ENCODE results near the gene PSD2. TPM values are rescaled to one million over a fixed set of nuclear protein-coding genes. Genes with fewer than 3 reads are reported as not detected.

The PSD2 gene
- total and polyA plus RNA-seq, 11 donors: 0.04 to 0.11 (median 0.04) TPM; not detected in 8

DNA sequence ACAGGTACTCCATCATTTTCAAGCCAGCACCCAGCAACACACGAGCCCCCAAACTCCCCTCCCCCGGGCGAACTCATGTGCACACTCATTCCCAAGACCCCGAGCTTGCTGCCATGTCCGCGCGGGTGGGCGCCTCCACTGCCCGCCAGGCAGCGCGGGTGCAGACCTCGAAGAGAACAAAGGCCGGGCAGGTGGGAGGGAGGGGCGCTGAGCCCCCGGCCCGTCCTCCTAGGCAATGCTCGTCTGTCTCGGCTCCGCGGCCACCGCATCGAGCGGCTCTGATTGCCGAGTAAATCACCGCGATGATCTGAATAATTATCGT lies 47.1 kb upstream of the PSD2 start:
- WGBS, 4 donors: 21 to 42% (median 38%) methylated on average over 23 to 27 of the region's 27 CpGs
- no peak for ATAC-seq
- H3K36me3 ChIP-seq: no peaks in the 10 kb centered on the region
- H3K4me3 ChIP-seq: no peak overlapping the region
- no peak for TF ChIP-seq POLR2A (IDR thresholded peaks at IDR 0.05)
- TF ChIP-seq, protein P1, sequence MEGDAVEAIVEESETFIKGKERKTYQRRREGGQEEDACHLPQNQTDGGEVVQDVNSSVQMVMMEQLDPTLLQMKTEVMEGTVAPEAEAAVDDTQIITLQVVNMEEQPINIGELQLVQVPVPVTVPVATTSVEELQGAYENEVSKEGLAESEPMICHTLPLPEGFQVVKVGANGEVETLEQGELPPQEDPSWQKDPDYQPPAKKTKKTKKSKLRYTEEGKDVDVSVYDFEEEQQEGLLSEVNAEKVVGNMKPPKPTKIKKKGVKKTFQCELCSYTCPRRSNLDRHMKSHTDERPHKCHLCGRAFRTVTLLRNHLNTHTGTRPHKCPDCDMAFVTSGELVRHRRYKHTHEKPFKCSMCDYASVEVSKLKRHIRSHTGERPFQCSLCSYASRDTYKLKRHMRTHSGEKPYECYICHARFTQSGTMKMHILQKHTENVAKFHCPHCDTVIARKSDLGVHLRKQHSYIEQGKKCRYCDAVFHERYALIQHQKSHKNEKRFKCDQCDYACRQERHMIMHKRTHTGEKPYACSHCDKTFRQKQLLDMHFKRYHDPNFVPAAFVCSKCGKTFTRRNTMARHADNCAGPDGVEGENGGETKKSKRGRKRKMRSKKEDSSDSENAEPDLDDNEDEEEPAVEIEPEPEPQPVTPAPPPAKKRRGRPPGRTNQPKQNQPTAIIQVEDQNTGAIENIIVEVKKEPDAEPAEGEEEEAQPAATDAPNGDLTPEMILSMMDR (IDR thresholded peaks at IDR 0.05): no peak
- no peak for DNase-seq
- peaks cover 16 to 36% (median 32%) of the 10 kb centered on the region in 12 donors for H3K4me1 ChIP-seq
- no peak overlapping the region for H3K27ac ChIP-seq
- intact Hi-C loops (cut with DNase I): loop anchor here in 1 of 10 donors (5.0 kb wide), 2 partner anchors 36 to 111 kb away; no protein-coding TSS in a partner anchor
- H3K27me3 ChIP-seq: peaks cover 0 to 52% (median 32%) of the 10 kb centered on the region in 9 donors
- no peaks in the 10 kb centered on the region for H3K9me3 ChIP-seq

DNA sequence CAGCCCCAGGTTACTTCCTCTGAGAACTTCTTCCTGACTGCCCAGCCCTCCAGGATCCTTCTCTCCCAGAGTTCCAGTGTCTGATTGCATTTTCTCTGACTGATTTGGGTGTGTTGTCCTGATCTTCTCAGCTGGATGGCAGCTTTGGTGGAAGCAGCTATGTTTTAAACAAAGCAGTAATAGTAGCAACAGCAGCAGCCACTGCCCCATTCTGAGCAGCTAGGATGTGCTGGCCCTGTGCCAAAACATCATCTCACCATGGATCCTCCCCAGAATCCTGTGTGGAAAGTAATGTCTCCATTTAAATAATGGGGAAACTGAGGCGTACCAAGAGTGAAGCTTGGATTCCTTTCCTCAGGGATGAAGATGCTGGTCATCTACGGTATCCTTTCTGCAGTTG lies 46.4 kb upstream of the PSD2 start:
- no peak for TF ChIP-seq POLR2A (IDR thresholded peaks at IDR 0.05)
- TF ChIP-seq, protein P1 (IDR thresholded peaks at IDR 0.05): no peak
- intact Hi-C loops (cut with DNase I): loop anchor here in 1 of 10 donors (5.0 kb wide), 2 partner anchors 37 to 112 kb away; no protein-coding TSS in a partner anchor
- DNase-seq: no peak
- H3K4me1 ChIP-seq: peaks cover 16 to 36% (median 32%) of the 10 kb centered on the region in 12 donors
- ATAC-seq: no peak
- 88 to 97% (median 92%) methylated on average over 2 of the region's 2 CpGs for WGBS, 4 donors
- H3K27ac ChIP-seq: no peak overlapping the region
- H3K9me3 ChIP-seq: no peaks in the 10 kb centered on the region
- H3K36me3 ChIP-seq: no peaks in the 10 kb centered on the region
- H3K4me3 ChIP-seq: no peak overlapping the region
- H3K27me3 ChIP-seq: peaks cover 2 to 59% (median 37%) of the 10 kb centered on the region in 9 donors

DNA sequence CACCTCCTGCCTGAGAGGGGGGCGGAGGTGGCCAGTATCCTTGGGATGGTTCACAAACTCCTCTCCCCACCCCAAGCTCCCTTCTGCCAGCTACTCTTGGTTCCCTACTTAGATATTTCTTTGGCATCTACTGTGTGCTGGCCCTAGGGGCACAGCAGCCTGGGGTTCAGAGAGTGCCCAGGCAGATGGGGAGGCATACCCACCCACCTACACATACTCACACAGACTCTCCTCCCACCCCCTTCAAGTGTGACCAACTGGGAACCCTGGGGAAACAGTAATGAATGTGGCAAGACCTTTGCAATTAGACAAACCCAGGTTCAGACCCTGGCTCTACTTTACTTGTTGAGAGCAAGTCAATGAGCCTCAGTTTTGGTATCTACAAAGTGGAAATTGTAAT lies 44.4 kb upstream of the PSD2 start:
- ATAC-seq: no peak
- Histone ChIP-seq H3K4me1 (peaks cover 19 to 31% (median 26%) of the 10 kb centered on the region in 12 donors), H3K36me3 (no peaks in the 10 kb centered on the region), H3K4me3 (no peak overlapping the region), H3K9me3 (no peaks in the 10 kb centered on the region), H3K27me3 (peaks cover 19 to 77% (median 57%) of the 10 kb centered on the region in 9 donors), H3K27ac (no peak overlapping the region)
- intact Hi-C loops (cut with DNase I): loop anchor here in 1 of 10 donors (5.0 kb wide), 1 partner anchor 39 kb away; no protein-coding TSS in a partner anchor
- 96 to 100% (median 100%) methylated on average over 1 of the region's 1 CpG for WGBS, 4 donors
- no peak for TF ChIP-seq POLR2A (IDR thresholded peaks at IDR 0.05)
- DNase-seq: no peak

DNA sequence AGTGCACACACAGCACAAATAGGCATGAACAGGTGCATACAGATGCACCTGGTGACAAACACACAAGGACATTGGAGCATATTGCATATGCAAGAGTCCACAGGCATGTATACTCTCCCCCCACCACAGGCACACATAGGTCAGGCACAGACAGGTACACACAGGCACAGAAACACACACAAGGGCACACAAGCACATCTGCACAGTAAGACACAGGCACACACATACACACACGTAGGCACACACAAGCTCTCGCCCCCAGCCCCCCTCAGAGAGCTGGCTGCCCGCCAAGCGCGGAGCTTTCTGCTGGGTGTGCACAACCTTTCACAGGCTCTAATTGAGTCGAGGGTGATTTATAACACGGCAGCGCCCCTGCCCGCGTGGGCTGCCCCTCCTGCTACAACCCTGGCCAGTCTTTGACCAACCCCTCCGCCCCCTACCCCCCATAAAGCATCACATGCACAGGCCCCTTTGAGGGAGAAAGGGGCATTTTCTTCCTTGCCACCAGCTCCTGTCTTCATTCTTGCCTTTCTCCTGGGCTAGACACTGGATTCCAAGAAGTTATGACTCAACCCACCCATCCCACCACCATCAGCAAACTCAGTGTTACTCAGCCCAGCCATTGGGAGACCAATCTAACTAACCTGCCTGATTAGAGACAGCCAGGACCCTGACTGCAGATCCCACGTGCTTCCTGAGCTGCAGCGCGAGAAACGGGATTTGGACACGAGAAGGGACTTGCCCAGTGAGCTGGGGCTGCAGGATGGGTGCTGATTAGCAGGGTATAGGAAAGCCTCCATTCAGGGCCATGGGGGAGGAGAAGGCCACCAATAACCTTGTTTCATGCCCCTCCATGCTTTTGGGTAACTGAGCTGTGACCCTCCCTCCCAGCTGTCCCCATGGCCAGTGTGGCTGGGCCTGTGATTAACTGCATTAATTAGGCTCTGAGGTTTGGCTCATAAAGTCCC lies 42.8 kb upstream of the PSD2 start:
- Histone ChIP-seq H3K27me3 (peaks cover 16 to 70% (median 48%) of the 10 kb centered on the region in 9 donors), H3K9me3 (no peaks in the 10 kb centered on the region), H3K4me3 (no peak overlapping the region), H3K27ac (no peak overlapping the region), H3K36me3 (no peaks in the 10 kb centered on the region), H3K4me1 (peaks cover 4 to 17% (median 12%) of the 10 kb centered on the region in 12 donors)
- DNase-seq (no peak), ATAC-seq (no peak)
- no peak for TF ChIP-seq POLR2A (IDR thresholded peaks at IDR 0.05)
- TF ChIP-seq, protein P1 (IDR thresholded peaks at IDR 0.05): no peak
- WGBS, 4 donors: 53 to 59% (median 54%) methylated on average over 15 to 16 of the region's 16 CpGs
- intact Hi-C loops (cut with DNase I): loop anchor here in 1 of 10 donors (5.0 kb wide), 1 partner anchor 40 kb away; no protein-coding TSS in a partner anchor

All from heart left ventricle (tissue), 16 donors.